Measurements from ENCODE around the gene SLC22A2.

- TF ChIP-seq CTCF (IDR thresholded peaks at IDR 0.05) (no peak), EP300 (IDR thresholded peaks at IDR 0.05) (no peak), POLR2A (IDR thresholded peaks at IDR 0.05) (no peak)
These were observed 26.0 kb upstream of the SLC22A2 start for GRCh38 chr6:160284575-160284974.

Measured in tibial nerve (tissue), 4 donors.